ENCODE data around the gene ACBD7.

Gene ACBD7

GRCh38 chr10:15088428-15089261 lies at the start of gene ACBD7:
ACBD7 (minus strand) TSS chr10:15088776; CDS start chr10:15088728, 48 bp downstream.
- DNase-seq, result peak; percentile 84

DNA sequence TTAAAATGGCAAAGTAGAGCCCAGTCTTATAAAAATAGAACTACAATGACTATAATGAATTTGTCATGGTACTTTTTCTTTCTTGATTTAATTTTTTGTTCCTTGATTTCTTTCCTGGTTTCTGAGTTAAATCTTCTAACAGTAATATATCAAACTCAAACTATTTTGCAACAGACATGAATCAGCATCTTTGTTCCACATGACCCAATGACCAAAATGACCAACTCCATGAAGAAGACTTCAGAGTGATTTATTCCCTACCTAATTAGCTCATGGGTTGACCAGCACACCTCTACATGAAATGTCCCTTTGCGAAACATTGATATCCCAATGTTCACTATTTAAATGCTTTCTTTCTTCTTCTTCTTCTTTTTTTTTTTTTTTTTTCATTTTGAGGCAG lies 49.1 kb upstream of the ACBD7 start:
- DNase-seq, result no peak

DNA sequence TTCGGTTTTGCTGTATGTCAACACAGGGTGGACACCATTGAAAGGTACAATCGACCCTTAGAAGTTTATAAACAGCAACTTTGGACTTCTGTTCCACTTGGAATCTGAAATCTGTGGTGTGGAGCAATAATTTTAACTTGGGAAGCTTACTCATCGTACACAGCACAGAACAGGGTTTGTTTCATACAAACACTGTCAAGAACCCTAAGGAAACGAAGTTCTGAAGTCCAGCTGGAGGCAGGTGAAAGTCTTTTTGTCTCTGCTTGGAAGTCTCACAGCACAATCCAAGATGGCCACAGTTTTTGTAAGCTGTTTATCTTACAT lies 48.4 kb upstream of the ACBD7 start:
- no peak for DNase-seq

DNA sequence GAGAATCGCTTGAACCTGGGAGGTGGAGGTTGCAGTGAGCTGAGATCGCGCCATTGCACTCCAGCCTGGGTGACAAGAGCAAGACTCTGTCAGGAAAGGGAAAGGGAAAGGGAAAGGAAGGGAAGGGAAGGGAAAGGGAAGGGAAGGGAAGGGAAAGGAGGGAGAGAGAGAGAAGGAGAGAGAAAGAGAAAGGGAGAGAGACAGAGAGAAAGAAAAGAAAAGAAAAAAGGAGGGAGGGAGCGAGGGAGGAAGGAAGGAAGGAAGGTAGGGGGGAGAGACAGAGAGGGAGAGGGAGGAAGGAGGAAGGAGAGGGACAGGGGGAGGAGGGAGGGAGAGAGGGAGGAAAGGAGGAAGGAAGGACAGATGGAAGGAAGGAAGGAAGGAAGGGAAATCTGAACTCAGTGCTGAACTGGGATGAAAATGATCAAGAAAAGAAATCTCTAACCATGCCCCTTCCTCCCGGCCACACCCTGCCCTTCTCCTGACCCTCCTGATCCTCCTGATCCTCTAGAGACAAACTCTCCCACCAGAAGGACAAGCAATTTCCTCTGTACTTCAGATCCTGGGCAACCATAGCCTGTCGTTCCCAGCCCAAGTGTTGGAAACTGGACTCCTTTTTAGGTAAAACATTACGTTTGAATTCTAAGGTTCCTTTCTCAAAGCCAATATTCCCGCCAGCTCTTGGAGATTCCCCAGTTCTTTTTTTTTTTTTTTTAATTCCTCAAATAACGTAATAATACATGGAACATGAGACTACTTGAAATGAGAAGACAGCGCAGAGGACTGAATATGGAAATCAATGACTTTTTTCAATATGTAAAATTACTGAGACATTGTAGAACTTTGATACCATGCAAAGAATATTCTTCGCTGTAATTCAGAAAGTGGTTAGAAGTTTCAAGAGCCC lies 47.8 kb upstream of the ACBD7 start:
- no peak for DNase-seq

DNA sequence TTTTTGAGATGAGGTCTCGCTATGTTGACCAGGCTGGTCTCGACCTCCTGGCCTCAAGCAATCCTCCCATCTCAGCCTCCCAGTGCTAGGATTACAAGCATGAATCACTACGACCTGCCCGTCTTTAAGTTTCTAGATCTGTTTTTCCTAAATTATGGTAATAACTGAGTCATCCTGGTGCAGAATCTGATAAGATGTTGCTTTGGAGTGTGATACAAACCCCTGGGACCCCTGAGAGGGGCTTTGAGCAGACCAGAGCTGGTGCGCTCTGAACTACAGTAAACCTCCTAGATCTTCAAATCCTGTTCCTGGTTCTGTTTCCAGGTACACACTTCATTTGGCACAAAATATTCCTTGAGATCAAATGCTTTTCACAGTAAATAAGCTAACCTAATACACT lies 42.8 kb upstream of the ACBD7 start:
- DNase-seq, result no peak

DNA sequence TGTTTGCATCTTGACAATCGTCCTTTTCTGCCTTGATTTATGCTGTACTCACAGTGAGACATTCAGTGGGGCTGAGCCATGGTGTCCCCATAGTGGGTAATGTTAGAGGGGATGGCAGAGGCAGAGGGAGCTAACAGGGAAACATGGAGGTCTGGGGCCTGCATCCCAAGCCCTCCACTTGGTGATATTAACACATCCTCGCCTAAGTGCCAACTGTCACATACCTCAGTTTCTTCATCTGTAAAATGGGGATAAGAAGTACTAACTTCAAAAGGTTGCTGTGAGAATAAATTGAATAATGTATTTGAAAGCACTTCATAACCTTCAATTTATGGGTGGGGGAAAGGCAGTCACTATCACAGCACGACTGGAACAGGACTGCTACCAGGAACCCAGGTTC lies 36.3 kb upstream of the ACBD7 start:
- DNase-seq, result no peak

- DNase-seq, result no peak
Observed at GRCh38 chr10:15124190-15124589, 35.6 kb upstream of the ACBD7 start.

GRCh38 chr10:15123749-15124184 lies 35.2 kb upstream of the ACBD7 start:
- DNase-seq, result no peak

- DNase-seq, result peak; percentile 23
Observed at GRCh38 chr10:15122477-15123030, 34.0 kb upstream of the ACBD7 start.

- no peak for DNase-seq
Observed at GRCh38 chr10:15121707-15122106, 33.1 kb upstream of the ACBD7 start.

- no peak for DNase-seq
Observed at GRCh38 chr10:15120523-15120922, 31.9 kb upstream of the ACBD7 start.

GRCh38 chr10:15118615-15119014 lies 30.0 kb upstream of the ACBD7 start:
- no peak for DNase-seq

DNA sequence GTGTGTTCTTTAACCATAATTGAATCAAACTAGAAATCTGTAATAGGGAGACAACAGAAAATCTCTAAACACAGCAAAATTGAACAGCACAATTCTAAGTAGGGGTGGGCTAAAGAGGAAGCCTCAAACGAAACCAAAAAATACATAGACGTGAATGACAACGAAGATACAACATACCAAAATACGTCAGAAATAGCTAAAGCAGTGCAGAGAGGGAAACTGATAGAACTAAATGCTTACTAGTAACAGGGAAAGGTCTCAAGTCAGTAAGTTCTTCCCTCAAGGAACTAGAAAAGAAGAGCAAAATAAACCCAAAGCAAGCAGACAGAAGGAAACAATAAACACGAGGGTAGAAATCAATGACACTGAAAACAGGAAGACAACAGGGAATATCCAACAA lies 27.6 kb upstream of the ACBD7 start:
- no peak for DNase-seq

DNA sequence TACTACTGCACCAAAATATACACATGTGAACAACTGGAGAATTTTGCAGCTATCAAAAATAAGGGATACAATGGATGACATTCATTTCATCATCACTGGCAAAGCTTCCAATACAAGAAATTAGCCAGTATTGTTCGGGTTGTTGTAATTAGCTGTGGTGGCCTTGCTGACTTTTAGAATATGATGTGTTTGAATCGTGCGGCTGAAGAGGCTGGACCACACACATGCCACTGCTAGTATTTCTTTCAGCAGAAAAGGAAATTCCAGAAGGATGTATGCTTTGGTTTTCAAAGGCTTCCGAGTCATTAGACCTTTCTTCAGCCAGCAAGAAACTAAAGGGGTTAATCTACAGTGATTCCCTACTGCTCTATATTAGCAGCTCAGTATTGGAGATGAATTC lies 25.2 kb upstream of the ACBD7 start:
- DNase-seq, result no peak

DNA sequence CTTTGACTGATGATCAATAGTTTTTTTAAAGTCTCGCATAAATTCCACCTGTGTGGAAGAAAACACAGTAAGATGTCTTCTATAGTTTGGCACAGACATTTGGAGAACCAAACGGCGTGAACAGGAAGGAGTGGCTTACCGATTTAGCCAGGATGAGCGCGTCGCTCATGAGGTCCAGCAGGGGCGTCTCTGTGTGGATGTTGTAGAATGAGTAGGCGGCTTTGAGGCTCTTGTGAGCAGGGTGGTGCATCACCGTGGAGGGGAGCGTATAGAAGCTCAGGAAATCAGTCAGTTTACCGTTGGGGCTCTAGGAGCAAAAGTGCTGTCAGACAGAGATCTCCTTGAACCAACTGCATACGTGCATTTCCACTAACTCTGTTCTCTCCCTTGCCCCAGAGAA lies 24.1 kb upstream of the ACBD7 start:
- no peak for DNase-seq

DNA sequence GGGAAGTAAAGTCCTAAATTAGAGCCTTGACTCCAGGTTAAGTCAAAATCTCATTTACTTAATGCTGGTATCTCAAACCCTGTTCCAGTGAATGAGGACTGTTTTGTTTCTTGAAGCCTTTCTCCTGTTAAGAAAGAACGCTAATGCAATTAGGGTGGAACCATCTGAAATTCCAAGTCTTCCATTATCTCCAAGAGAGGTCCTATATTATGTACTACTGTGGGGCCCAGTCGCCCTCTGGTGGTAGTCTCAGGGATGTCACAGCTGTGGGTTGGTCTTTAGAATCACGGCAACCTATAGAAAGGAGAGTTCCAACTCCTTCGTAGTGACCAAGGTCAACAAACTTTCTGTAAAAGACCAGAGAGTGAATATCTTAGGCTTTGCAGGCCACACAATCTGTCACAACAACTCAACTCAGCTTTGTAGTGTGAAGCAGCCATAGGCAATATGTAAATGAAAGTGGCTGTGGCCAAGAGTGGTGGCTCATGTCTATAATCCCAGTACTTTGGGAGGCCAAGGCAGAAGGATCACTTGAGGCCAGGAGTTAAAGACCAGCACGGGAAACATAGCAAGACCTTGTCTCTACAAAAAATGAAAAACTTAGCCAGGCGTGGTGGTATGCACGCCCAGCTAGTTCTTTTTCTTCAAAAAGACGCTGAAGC lies 17.9 kb upstream of the ACBD7 start:
- DNase-seq, result peak; percentile 70

DNA sequence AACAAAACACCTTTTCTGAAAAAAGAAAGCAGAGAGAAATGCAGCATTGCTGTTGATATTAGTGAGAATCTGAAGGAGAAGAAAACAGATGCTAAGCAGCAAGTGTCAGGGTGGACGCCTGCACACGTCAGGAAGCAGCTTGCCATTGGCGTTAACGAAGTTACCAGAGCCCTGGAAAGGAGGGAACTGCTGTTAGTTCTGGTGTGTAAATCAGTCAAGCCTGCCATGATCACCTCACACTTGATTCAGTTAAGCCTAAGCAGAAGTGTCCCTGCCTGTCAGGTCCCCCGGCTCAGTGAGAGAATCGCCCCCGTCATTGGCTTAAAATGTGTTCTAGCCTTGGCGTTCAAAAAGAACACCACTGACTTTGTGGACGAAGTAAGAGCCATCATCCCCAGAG lies 14.9 kb upstream of the ACBD7 start:
- no peak for DNase-seq

DNA sequence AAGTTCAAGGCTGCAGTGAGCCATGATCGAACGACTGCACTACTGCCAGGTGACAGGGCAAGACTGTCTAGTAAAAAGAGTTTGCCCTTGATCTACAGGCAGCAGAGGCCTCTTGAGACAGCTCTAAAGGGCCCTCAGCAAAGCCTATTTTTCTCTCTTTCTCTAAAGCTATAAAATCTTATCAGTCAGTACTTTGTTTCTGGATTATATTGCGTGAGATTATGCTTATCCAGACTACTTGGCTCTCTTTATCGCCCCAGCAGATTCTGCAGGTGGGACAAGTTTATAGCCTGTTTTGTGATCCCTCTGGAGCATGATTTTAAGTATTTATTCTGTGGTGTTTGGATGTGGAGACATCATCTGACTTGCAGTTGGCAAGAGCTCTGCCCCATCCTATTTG lies 11.3 kb upstream of the ACBD7 start:
- no peak for DNase-seq

GRCh38 chr10:15097011-15097812 lies 8.6 kb upstream of the ACBD7 start, which contains the start of gene RPP38:
RPP38 (plus strand) TSS chr10:15097355; CDS start chr10:15103315, 5,960 bp downstream.
- peak; percentile 96 for DNase-seq

- no peak for DNase-seq
Observed at GRCh38 chr10:15096661-15097010, 8.1 kb upstream of the ACBD7 start.

DNA sequence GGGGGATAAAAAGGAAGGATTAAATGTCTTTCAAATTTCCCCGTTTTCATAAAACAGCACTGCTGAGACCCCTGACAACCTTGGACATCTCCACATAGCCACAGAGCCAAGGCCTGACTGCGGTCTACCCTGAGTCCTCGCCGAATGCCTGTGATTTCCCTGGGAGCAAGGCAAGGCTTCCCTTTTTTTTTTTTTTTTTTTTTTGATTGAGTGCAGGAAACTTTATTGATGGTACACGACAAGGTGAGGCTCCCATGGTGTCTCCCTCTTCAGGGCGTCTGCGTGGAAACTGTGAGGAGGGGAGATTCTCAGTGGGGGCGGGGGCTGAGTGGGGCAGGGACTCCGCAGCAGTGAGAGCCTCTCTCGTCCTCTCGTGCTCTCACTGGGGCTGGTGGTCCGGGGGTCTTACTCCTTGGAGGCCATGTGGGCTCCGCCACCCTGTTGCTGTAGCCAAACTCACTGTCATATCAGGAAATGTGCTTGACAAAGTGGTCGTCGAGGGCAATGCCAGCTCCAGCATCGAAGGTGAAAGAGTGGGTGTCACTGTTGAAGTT lies 4.4 kb upstream of the ACBD7 start:
- DNase-seq, result no peak

GRCh38 chr10:15091418-15091817 lies 2.8 kb upstream of the ACBD7 start:
- no peak for DNase-seq

Data from activated naive CD4-positive, alpha-beta T cell treated with Interleukin-2 at 50 U/mL for 16 hours (primary cell).